SJCRH30 (cell line): ENCODE measurements around the gene MASP2. TPM values are rescaled to one million over a fixed set of nuclear protein-coding genes. Genes with fewer than 3 reads are reported as not detected.
"Not testable (repeated sequence)": the region's sequence is repeated elsewhere in the genome, so short reads cannot be mapped to it uniquely, and the experiment has no call there.

Experiments
- DNase-seq, 2 experiments: peaks; one replicate each; pipeline ENCODE4 v3.0.0-alpha.2; 2015 to 2020
- H3K27ac ChIP-seq: fragments of 250-450 bp; sonication (Bioruptor Pico); 2 replicates; pipeline ENCODE4 v1.5.1; 2020; ENCODE audit warnings: mild to moderate bottlenecking, moderate library complexity
- H3K27me3 ChIP-seq: fragments of 250-450 bp; sonication (Bioruptor Pico); 2 replicates; pipeline ENCODE4 v1.5.1; 2020; ENCODE audit warnings: mild to moderate bottlenecking, moderate library complexity
- H3K36me3 ChIP-seq: fragments of 250-450 bp; sonication (Bioruptor Pico); 2 replicates; pipeline ENCODE4 v1.5.1; 2020; ENCODE audit warnings: mild to moderate bottlenecking, moderate library complexity
- H3K4me1 ChIP-seq: fragments of 250-450 bp; sonication (Bioruptor Pico); 2 replicates; pipeline ENCODE4 v1.5.1; 2020; ENCODE audit warnings: mild to moderate bottlenecking, moderate library complexity
- H3K4me3 ChIP-seq: fragments of 250-450 bp; sonication (Bioruptor Pico); 2 replicates; pipeline ENCODE4 v1.5.1; 2020; ENCODE audit warnings: mild to moderate bottlenecking, moderate library complexity
- H3K9me3 ChIP-seq: fragments of 250-450 bp; sonication (Bioruptor Pico); replicated peaks from 2 replicates; pipeline ENCODE4 v1.5.1; 2020; ENCODE audit warnings: mild to moderate bottlenecking, moderate library complexity
- total RNA-seq: library from RNA; depleted of rRNA; stranded (reverse); fragments of >200 nt; shearing (Covaris generic); gene quantifications from 2 replicates; pipeline ENCODE4 v1.2.3, GENCODE V29; 2014

MASP2 gene
- total RNA-seq, 1 experiment from 2014 or later, result 0.08 TPM

- H3K27ac ChIP-seq, result no peak overlapping the region
- H3K9me3 ChIP-seq, result no peaks in the 10 kb centered on the region
- no peaks in the 10 kb centered on the region for H3K27me3 ChIP-seq
- peak in 1 of 2 experiments; percentile 51 for DNase-seq
- peaks cover 13% of the 10 kb centered on the region for H3K4me1 ChIP-seq
- H3K4me3 ChIP-seq, result no peak overlapping the region
- H3K36me3 ChIP-seq, result peaks cover 10% of the 10 kb centered on the region
These were observed 4.9 kb upstream of the MASP2 start for GRCh38 chr1:11051781-11052511.

- H3K36me3 ChIP-seq, DNase-seq, H3K9me3 ChIP-seq, H3K27me3 ChIP-seq, H3K27ac ChIP-seq, H3K4me3 ChIP-seq: not testable (repeated sequence)
- peaks cover 18% of the 10 kb centered on the region for H3K4me1 ChIP-seq
These were observed 4.1 kb upstream of the MASP2 start for GRCh38 chr1:11051121-11051520.

- Histone ChIP-seq H3K4me3 (no peak overlapping the region), H3K4me1 (peaks cover 12% of the 10 kb centered on the region), H3K27me3 (no peaks in the 10 kb centered on the region), H3K27ac (no peak overlapping the region), H3K36me3 (no peaks in the 10 kb centered on the region), H3K9me3 (no peaks in the 10 kb centered on the region)
- peak; percentile 85 to 89 for DNase-seq
These were observed 821 bp downstream of the MASP2 start for GRCh38 chr1:11046270-11046566.

GRCh38 chr1:11045428-11046269 lies 1.4 kb downstream of the MASP2 start:
- Histone ChIP-seq H3K27me3 (no peaks in the 10 kb centered on the region), H3K4me3 (no peak overlapping the region), H3K4me1 (peaks cover 11% of the 10 kb centered on the region; the same call in 1 of the 2 replicates), H3K36me3 (no peaks in the 10 kb centered on the region), H3K9me3 (no peaks in the 10 kb centered on the region), H3K27ac (no peak overlapping the region)
- peak in 1 of 2 experiments; percentile 36 for DNase-seq

GRCh38 chr1:11044849-11045427 lies 2.1 kb downstream of the MASP2 start:
- Histone ChIP-seq H3K27ac (no peak overlapping the region), H3K36me3 (no peaks in the 10 kb centered on the region), H3K9me3 (no peaks in the 10 kb centered on the region), H3K4me1 (peaks cover 11% of the 10 kb centered on the region; the same call in 1 of the 2 replicates), H3K4me3 (no peak overlapping the region), H3K27me3 (no peaks in the 10 kb centered on the region)
- no peak for DNase-seq

GRCh38 chr1:11044086-11044848 lies 2.8 kb downstream of the MASP2 start:
- no peak overlapping the region for H3K4me3 ChIP-seq
- H3K36me3 ChIP-seq, result no peaks in the 10 kb centered on the region
- H3K27me3 ChIP-seq, result no peaks in the 10 kb centered on the region
- DNase-seq, result no peak
- H3K27ac ChIP-seq, result no peak overlapping the region
- peaks cover 11% of the 10 kb centered on the region; the same call in 1 of the 2 replicates for H3K4me1 ChIP-seq
- H3K9me3 ChIP-seq, result no peaks in the 10 kb centered on the region

GRCh38 chr1:11042995-11043874 lies 3.8 kb downstream of the MASP2 start:
- Histone ChIP-seq H3K36me3 (no peaks in the 10 kb centered on the region), H3K4me1 (peaks cover 11% of the 10 kb centered on the region; the same call in 1 of the 2 replicates), H3K9me3 (no peaks in the 10 kb centered on the region), H3K27me3 (no peaks in the 10 kb centered on the region), H3K27ac (no peak overlapping the region), H3K4me3 (no peak overlapping the region)
- DNase-seq, result no peak

GRCh38 chr1:11042065-11042464 lies 5.0 kb downstream of the MASP2 start:
- Histone ChIP-seq H3K36me3 (no peaks in the 10 kb centered on the region), H3K9me3 (no peaks in the 10 kb centered on the region), H3K4me3 (no peak overlapping the region), H3K27ac (no peak overlapping the region), H3K4me1 (peaks cover 11% of the 10 kb centered on the region; the same call in 1 of the 2 replicates), H3K27me3 (no peaks in the 10 kb centered on the region)
- no peak for DNase-seq

GRCh38 chr1:11041048-11041447 lies 6.0 kb downstream of the MASP2 start:
- no peaks in the 10 kb centered on the region for H3K9me3 ChIP-seq
- no peaks in the 10 kb centered on the region for H3K36me3 ChIP-seq
- no peak overlapping the region for H3K27ac ChIP-seq
- no peaks in the 10 kb centered on the region for H3K27me3 ChIP-seq
- H3K4me1 ChIP-seq, result peaks cover 5% of the 10 kb centered on the region; the same call in 1 of the 2 replicates
- no peak for DNase-seq
- no peak overlapping the region for H3K4me3 ChIP-seq

GRCh38 chr1:11040105-11040429 lies 7.0 kb downstream of the MASP2 start:
- H3K36me3 ChIP-seq, H3K4me3 ChIP-seq, H3K27ac ChIP-seq, H3K4me1 ChIP-seq, H3K27me3 ChIP-seq, H3K9me3 ChIP-seq, DNase-seq: not testable (repeated sequence)

GRCh38 chr1:11039351-11040104 lies 7.5 kb downstream of the MASP2 start:
- Histone ChIP-seq H3K27ac (no peak overlapping the region), H3K4me3 (no peak overlapping the region), H3K9me3 (no peaks in the 10 kb centered on the region), H3K27me3 (no peaks in the 10 kb centered on the region), H3K36me3 (no peaks in the 10 kb centered on the region), H3K4me1 (no peaks in the 10 kb centered on the region)
- no peak for DNase-seq

GRCh38 chr1:11037740-11038182 lies 9.3 kb downstream of the MASP2 start:
- peak; percentile 80 to 94 for DNase-seq
- no peaks in the 10 kb centered on the region for H3K9me3 ChIP-seq
- H3K4me1 ChIP-seq, result no peaks in the 10 kb centered on the region
- H3K4me3 ChIP-seq, result no peak overlapping the region
- H3K36me3 ChIP-seq, result no peaks in the 10 kb centered on the region
- H3K27me3 ChIP-seq, result no peaks in the 10 kb centered on the region
- no peak overlapping the region for H3K27ac ChIP-seq

- H3K9me3 ChIP-seq, H3K4me1 ChIP-seq, DNase-seq, H3K36me3 ChIP-seq, H3K27me3 ChIP-seq, H3K27ac ChIP-seq, H3K4me3 ChIP-seq: not testable (repeated sequence)
These were observed 9.9 kb downstream of the MASP2 start for GRCh38 chr1:11037019-11037739.
